Measurements from ENCODE around the gene LDLRAD4.

Gene LDLRAD4

GRCh38 chr18:13622751-13623150 is 404.2 kb downstream of the LDLRAD4 start:
- DNase-seq, result no peak

DNA sequence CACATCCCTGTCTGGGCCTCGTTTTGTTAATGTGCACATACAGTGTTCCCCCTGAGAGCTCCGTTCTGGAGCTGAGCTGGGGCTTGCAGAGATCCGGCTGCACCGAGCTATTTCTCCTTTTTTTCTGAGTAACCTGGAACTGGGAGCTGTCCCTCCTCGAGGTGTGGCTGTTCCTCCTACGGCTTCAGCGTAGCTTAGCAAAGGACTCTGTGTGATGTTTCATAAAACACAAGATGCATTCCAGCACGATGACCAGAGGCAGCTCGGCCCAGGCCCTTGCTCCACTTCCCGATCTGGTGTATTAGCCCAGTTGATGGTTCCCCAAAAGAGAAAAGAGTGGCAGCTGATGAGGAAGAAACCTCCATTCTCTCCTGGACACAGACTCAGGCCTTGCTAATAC is 404.8 kb downstream of the LDLRAD4 start:
- no peak for DNase-seq

DNA sequence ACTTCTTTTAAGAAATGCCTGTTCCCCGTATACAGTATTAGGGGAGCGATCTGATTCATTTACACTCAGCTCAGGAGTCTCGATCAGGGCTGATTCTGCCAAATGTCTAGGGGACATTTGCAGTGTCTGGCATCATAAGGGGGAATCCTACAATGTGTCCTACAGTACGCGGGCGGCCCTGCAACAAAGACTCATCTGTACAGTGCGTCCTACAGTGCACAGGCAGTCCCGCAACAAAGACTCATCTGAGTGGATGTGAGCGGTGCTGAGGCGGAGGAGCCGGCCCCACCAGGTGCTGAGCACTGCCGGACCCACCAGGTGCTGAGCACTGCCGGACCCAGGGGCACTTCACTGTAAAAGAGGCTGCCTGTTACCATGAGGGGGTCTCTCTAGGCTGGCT is 405.3 kb downstream of the LDLRAD4 start:
- no peak for DNase-seq

- no peak for DNase-seq
Observed at GRCh38 chr18:13624563-13625237, 406.1 kb downstream of the LDLRAD4 start.

GRCh38 chr18:13625355-13625754 is 406.8 kb downstream of the LDLRAD4 start:
- no peak for DNase-seq

DNA sequence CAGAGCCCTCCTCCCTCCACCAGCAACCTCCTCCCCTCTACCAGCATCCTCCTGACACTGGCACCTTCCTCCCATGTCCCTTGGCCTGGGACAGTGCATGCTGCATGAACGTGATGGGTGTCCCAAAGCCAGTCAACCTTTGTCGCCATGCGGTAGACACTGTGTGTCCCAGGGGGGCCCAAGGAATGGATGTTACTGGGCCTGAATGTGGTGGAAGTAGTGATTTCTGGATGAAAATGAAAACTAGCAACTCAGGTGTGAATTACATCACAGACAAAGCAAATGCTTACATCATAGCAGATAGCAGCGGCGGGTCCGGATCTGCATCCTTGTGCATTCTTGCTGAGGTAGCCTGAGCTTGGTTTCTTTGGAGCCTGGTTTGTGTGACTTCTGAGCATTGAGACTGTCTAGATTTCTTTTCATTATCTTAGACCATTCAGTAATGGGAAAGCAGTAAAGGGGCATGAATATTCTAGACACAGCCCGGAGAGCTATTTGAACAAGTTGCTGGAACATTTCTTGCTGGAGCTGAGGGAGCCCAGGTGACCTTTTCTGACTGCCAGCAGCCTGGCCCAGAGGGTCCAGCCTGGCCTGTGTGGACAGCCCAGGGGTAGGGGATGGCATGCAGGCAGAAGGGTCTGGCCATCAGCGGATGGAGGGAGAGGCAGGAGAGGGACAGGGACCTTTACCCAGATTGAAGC is 407.4 kb downstream of the LDLRAD4 start:
- DNase-seq, result no peak

- DNase-seq, result no peak
Observed at GRCh38 chr18:13626544-13626908, 408.0 kb downstream of the LDLRAD4 start.

- DNase-seq, result no peak
Observed at GRCh38 chr18:13627639-13628038, 409.1 kb downstream of the LDLRAD4 start.

GRCh38 chr18:13628211-13628610 is 409.7 kb downstream of the LDLRAD4 start:
- DNase-seq, result no peak

DNA sequence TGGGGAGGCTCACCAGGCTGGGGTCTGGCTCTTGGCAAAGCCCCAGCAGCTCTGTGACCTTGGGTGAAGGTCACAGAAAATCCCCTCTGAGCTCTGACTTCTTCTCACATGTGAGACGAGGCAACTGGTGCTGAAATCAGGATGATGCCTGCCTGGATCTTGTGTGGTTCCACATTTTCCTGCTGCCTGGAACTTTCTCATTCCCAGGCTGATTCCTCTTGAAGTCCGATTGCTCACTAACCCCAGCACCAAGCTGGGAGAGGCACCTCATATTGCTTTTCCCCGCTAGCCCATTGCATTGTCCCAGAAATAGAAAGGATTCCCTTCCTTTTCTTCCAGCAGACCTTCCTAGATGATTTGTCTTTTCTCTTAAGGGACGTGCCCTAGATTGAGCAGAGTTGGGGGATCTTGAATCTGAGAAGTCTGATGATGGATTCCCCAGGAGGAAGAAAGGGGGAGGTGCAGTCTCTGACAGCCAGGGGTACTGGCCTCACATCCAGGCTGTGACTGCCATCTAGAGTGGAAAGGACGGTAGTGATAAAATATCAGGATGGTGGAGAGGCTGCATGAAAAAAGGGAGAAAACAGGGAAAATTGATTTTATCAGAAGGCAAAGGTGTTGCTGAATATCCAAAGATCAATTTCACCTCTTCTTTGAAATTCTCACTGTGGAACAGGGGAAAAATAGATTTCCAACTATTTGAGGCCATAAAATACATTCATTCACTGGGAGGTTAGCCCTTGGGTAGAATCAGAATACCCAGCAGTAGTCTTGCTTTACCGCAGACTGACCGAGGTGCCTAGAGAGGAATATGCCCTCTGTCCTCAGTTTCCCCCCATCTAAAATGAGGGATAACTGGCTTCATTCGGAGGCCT is 411.5 kb downstream of the LDLRAD4 start:
- DNase-seq, result peak in 1 of 5 donors; percentile 50

- no peak for DNase-seq
Observed at GRCh38 chr18:13630716-13631268, 412.2 kb downstream of the LDLRAD4 start.

DNA sequence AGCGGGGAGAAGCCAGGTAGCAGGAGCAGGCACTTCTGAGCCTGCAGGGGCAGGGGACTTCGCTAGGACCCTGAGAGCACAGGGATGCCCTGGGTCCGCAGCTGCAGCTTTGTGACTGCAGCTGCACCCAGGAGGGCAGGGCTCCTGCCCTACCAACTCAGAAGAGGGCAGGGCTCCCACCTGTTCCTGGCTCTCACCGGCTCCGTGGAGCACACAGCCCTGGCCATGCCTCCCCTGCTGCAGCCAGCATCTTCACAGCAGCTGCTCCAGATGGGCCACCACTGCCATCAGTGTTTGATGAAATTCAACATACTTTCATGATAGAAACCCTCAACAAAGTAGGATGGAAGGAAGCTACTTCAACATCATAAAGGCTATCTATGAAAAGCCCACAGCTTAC is 415.1 kb downstream of the LDLRAD4 start:
- DNase-seq, result no peak

GRCh38 chr18:13635046-13635445 is 416.5 kb downstream of the LDLRAD4 start:
- DNase-seq, result no peak

DNA sequence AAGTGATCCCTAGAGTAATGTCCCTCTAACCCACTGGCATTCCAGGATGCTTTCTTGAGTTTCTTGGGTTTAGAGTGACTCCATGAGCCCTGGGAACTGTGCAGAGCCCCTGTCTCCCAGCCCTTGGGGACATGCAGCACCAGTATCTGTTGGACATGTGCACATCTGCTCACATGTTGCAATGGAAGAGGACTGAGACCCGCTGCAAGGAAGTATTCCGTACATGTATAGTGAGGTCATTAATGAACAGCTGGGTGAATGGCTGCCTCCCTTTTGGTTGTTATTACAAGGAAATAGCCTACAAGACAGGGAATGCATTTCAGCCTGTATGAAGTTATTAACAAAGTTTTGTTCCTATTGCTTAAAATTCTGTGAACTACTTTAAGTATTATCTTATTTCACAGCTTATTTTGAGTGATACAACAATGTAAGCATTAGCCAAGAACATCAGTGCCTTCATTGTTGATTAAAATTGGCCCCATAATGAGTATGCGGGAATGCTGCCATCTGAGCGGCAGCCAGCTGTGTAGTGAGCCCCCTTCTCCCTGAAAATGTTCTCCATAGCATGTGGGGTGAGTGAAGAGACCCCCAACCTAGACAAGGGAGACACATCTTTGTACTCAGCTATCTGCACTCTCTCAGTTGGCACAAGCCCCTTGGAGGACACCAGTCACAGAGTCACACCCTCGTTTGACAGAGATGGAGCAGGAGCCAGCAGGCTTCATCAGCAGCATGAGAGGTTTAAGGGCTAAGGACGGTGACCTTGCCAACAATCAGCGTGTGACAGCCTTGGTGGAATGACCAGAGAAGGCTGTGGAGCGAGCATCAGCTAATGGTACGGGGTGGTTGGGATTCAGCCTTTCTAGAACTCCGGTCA is 420.4 kb downstream of the LDLRAD4 start:
- DNase-seq, result no peak

DNA sequence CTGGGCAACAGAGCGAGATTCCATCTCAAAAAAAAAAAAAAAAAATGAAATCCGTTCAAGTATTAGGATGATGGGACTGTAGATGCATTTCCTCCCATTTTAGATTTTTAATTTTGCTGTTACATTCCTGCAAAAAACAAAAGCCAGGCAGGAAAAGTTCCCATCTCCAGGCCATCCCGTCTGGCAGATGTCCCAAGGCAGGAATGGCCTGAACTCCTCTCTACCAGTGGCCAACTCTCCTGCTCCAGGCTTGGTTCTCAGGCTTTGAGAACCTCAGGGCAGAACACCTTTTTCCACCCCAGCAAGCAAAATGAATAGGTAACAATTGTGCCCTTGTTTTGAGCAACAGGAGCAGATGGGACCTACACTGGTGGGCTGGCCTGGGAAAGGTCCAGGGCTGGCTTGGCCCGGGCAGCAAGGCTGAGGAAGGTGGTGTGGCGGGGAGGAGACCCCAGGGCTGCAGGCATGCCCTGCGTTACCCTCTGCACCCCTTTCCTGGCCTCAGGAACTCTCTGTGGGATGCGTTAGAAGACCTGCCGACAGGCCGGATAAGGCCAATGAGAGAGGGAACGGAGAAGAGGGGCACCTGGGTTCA is 421.8 kb downstream of the LDLRAD4 start:
- no peak for DNase-seq

DNA sequence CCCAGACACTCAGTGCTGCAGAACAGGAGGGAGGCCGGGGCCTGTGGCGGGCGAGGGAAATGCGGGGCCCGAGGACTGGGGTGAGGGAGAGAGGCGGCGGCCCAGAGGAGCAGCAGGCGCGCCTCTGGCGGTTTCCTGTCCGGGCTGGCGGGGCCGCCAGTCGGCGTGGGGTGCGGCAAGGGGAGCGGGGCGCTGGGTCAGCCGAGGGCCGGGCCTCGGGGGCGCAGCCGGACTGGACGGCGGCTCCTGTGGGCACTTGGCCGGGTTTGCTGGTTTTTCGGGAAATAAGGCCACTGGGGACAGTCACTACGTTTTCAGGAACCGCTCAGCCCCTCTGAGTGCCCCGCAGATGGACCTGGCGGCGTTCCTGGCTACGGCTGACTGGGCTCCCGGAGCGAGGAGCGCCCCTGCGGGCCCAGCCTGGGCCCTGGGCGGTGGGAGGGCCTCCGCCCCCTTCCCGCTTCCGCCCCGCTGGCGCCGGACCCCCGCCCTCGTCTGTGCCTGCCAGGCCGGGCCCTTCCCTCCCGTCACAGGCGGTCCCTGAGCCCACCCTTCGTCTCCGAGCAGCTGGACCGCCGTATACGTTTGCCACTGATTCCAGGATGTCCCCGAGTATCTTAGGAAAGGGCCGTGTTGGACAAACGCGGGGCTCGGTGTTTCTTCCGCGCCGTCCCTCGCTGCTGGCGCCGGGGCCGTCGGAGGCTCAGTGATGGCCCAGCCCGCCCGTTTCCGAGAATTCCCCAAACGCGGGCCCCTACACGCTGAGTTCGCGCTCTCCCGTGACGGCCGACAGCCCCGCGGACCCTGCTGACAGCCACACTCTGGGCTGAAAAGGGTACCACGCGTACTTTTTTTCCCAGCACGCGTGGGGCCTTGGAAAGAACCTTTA is 423.2 kb downstream of the LDLRAD4 start:
- no peak for DNase-seq

DNA sequence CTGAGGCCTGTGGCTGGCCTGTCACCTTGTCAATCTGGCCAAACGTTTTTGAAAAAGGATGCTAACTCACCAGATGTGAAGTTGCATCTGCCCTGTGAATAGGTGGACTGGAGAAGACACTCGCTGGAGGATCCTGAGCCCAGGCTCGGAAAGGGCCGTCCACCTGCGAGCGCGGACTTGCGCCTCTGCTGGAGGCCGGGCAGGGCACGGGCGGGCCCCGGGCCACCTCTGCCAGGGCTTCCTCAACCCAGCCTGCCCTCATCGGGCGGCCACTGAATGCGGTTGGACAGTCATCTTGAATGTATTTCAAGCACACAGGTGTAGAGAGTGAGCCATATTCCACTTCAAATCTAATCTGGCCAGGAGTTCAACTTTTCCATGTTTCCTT is 423.9 kb downstream of the LDLRAD4 start:
- no peak for DNase-seq

- no peak for DNase-seq
Observed at GRCh38 chr18:13643261-13643751, 424.7 kb downstream of the LDLRAD4 start.

DNA sequence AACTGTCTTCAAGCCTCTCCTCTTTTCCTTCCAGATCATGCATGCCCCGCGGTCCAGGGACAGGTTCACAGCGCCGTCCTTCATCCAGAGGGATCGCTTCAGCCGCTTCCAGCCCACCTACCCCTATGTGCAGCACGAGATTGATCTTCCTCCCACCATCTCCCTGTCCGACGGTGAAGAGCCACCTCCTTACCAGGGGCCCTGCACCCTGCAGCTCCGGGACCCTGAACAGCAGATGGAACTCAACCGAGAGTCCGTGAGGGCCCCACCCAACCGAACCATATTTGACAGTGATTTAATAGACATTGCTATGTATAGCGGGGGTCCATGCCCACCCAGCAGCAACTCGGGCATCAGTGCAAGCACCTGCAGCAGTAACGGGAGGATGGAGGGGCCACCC is 426.5 kb downstream of the LDLRAD4 start:
- no peak for DNase-seq

- no peak for DNase-seq
Observed at GRCh38 chr18:13646633-13647032, 428.1 kb downstream of the LDLRAD4 start.

DNA sequence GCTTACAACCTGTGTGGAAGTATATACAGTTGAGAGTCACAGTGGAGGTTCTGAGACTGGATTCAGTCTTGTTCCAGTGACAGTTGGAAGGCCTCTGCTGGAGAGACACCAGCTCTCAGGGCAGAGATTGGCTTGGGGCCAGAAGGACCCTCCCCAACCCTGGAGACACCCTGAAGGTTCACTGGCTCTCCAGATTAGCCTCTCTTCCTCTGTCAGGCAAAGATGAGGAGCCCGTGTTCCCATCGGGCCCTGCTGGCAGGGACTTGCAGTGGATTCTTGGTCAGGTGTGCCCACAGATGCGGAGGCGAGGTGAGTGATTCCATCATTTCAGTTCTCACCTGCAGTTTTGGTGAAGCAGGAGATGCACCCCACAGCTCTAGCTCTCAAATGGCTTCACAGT is 429.2 kb downstream of the LDLRAD4 start:
- DNase-seq, result no peak
